Epithelial cell of esophagus (primary cell): ENCODE results near the gene LRIG1.

Experiments used
- DNase-seq: peaks from one replicate; pipeline ENCODE4 v3.0.0; 2010; ENCODE audit warnings: low read depth
- H3K4me3 ChIP-seq: 2 replicates; pipeline ENCODE4 v1.5.1; 2011; ENCODE audit warnings: mild to moderate bottlenecking, low read length, control low read depth
- TF ChIP-seq, protein P1 (sequence below): IDR thresholded peaks from 2 replicates; pipeline ENCODE4 v1.5.1; 2011; ENCODE audit warnings: low read depth, mild to moderate bottlenecking, low read length, control low read depth, inconsistent platforms; ENCODE audit not compliant: insufficient read depth; ENCODE audit errors: missing control alignments

Gene LRIG1

GRCh38 chr3:66483409-66483906 is 17.4 kb downstream of the LRIG1 start:
- TF ChIP-seq, protein P1, sequence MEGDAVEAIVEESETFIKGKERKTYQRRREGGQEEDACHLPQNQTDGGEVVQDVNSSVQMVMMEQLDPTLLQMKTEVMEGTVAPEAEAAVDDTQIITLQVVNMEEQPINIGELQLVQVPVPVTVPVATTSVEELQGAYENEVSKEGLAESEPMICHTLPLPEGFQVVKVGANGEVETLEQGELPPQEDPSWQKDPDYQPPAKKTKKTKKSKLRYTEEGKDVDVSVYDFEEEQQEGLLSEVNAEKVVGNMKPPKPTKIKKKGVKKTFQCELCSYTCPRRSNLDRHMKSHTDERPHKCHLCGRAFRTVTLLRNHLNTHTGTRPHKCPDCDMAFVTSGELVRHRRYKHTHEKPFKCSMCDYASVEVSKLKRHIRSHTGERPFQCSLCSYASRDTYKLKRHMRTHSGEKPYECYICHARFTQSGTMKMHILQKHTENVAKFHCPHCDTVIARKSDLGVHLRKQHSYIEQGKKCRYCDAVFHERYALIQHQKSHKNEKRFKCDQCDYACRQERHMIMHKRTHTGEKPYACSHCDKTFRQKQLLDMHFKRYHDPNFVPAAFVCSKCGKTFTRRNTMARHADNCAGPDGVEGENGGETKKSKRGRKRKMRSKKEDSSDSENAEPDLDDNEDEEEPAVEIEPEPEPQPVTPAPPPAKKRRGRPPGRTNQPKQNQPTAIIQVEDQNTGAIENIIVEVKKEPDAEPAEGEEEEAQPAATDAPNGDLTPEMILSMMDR, result no peak
- DNase-seq, result no peak
- no peak overlapping the region for H3K4me3 ChIP-seq

DNA sequence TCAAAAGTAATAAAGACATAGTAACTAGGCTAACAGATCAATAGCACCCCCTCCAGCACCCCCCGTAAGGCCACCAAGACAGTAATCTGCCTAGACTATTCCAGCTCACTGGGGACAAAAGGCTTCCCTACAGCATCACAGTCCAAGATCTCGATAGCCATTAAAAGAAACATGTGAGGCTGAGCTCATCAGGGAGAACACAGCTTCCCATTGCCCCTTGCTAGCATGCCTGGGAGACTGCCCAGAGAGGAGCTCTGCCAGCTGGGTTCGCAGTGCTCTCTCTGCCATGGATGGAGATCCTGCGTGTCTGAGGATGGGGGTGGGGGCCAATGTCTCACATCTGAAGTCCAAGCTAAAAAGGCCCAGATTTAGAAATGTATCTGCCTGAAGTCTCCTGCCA is 17.8 kb downstream of the LRIG1 start:
- DNase-seq, result no peak
- no peak overlapping the region for H3K4me3 ChIP-seq
- TF ChIP-seq, protein P1, result no peak

DNA sequence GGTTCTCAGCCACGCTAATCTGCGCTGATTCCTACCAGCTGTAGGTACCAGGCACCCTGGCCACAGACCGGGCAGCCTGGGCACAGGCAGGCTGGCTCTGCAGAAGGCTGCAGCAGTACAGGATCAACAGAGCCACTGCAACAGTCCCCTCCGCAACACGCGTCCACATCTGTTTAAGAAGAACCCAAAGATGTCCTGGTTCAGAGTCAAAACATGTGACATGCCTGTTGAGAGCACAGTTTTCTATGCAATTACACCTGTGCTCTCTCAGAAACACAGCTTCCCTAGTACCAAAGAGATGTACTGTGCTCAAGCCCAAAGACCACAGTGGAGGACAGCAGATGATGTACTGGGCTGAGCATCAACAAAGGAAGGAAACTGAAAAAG is 18.8 kb downstream of the LRIG1 start:
- TF ChIP-seq, protein P1, result no peak
- no peak overlapping the region for H3K4me3 ChIP-seq
- no peak for DNase-seq

- DNase-seq, result no peak
- TF ChIP-seq, protein P1, result no peak
- no peak overlapping the region for H3K4me3 ChIP-seq
These were observed 19.5 kb downstream of the LRIG1 start for GRCh38 chr3:66481071-66482017.

- DNase-seq, result no peak
- no peak overlapping the region for H3K4me3 ChIP-seq
- TF ChIP-seq, protein P1, result no peak
These were observed 20.2 kb downstream of the LRIG1 start for GRCh38 chr3:66480666-66481065.

DNA sequence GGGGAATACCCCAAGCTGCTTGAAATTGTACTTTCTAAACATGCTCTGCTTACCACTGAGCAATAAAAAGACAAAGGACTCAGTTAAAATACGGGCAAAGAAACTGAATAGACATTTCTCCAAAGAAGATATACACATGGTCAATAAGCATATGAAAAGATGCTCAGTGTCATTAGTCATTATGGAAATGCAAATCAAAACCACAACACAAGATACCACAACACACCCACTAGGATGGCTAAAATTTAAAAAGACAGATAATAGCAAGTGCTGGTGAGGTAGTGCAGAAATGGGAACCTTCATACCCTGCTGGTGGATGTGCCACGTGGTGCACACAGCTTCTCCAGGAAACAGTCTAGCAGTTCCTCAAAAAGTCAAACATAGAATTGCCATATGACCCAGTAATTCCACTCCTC is 21.3 kb downstream of the LRIG1 start:
- TF ChIP-seq, protein P1, result no peak
- no peak overlapping the region for H3K4me3 ChIP-seq
- no peak for DNase-seq
